Measurements from ENCODE around the gene XRCC3.

XRCC3 gene

GRCh38 chr14:103690332-103690731 is 24.9 kb downstream of the XRCC3 start:
- no peak for DNase-seq

GRCh38 chr14:103688906-103689902 is 26.0 kb downstream of the XRCC3 start:
- no peak for DNase-seq

GRCh38 chr14:103688441-103688840 is 26.8 kb downstream of the XRCC3 start:
- DNase-seq: no peak

GRCh38 chr14:103687712-103688111 is 27.5 kb downstream of the XRCC3 start:
- DNase-seq: no peak

- no peak for DNase-seq
These were observed 28.3 kb downstream of the XRCC3 start for GRCh38 chr14:103686831-103687485.

GRCh38 chr14:103685276-103686211 is 29.7 kb downstream of the XRCC3 start:
- no peak for DNase-seq

- DNase-seq: no peak
These were observed 30.4 kb downstream of the XRCC3 start for GRCh38 chr14:103684871-103685270.

GRCh38 chr14:103684471-103684870 is 30.8 kb downstream of the XRCC3 start:
- no peak for DNase-seq

DNA sequence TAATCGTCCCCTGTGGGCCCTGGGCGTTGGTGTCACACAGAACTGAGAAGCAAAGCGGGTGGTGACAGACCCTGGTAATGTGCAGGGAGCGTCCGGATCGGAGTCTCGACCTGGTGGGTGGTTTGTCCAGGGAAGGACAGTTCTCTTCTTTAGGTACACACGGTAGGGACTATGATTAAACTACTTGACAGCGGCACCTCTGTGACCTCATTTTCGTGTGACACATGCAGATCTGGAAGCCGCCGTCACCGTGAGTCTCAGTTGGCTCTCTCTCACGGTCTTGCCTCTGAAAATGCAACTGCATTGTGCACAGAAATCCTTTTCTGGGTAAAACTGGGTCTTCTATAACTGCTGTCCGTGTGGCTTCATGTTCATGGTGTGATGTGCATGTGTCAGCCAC is 32.1 kb downstream of the XRCC3 start:
- no peak for DNase-seq

- no peak for DNase-seq
These were observed 34.6 kb downstream of the XRCC3 start for GRCh38 chr14:103680491-103681231.

DNA sequence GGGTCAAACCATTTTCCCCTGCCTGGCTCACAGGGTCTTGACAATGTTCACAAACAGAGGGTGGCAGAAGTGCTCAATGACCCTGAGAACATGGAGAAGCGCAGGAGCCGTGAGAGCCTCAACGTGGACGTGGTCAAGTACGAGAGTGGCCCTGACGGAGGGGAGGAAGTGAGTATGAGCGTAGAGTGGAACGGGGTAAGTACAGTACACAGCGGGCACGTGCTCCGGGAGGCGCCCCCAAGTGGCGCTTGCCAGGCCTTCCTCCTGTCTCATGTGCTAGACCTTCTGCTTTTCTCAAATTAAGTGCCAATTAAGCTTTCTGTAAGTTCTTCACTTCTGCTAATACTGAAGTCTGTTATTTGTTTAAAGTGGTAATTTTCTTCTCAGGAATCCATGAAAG is 35.9 kb downstream of the XRCC3 start:
- DNase-seq: no peak

- DNase-seq: no peak
These were observed 38.2 kb downstream of the XRCC3 start for GRCh38 chr14:103676881-103677675.

- DNase-seq: no peak
These were observed 39.3 kb downstream of the XRCC3 start for GRCh38 chr14:103675957-103676356.

GRCh38 chr14:103671911-103672310 is 43.3 kb downstream of the XRCC3 start:
- no peak for DNase-seq

DNA sequence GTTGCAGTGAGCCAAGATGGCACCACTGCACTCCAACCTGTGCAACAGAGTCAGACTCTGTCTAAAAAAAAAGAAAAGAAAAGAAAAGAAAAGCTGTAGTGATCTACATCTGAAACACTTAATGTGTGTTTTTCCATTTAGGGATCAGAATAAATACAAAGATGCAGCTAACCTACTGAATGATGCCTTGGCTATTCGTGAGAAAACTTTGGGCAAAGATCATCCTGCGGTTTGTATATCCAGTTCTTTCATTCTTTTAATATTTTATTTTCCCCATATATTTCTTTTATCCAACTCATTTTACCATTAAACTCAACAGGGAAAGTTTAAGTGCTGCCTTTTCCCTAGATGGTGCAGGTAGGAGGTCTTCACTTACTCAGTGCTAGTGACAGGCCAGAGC is 45.9 kb downstream of the XRCC3 start:
- DNase-seq: no peak

GRCh38 chr14:103668117-103668516 is 47.1 kb downstream of the XRCC3 start:
- DNase-seq: no peak

DNA sequence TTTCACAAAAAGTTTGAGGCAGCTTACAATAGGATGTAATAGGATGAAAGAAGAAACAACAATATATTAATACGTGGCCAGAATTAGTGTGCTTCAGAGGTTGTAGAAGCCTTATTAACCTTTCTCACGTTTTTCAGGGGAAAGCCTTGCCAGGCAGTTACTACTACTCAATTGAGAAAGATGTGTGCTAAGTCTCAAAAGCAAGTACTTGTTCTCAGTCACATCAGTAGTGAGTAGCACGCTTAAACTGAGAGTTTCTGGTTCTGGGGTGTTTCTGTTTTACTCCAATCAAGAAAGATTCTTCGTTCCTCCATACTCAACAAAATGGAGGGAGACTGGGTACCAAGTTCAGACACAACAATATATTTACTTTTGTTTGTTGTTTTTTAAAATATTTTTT is 47.6 kb downstream of the XRCC3 start:
- DNase-seq: no peak

- DNase-seq: no peak
These were observed 51.7 kb downstream of the XRCC3 start for GRCh38 chr14:103663506-103663905.

GRCh38 chr14:103662591-103662990 is 52.7 kb downstream of the XRCC3 start:
- DNase-seq: no peak

DNA sequence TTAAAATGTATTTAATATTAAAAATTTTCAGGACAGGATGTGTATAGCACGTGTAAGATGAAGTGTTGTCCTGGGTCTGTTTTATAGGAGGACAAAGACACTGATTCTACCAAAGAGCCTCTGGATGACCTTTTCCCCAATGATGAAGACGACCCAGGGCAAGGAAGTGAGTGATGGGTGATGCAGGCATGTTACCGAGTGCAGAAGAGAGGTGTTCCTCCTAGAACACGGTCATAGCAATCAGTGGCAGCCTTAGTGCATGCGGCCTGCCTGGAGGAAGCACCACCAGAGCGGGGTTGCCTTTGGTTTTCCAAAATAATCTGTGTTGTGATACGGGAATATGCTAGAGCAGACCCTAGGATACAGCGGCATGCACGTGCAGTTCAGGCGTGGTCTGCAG is 53.2 kb downstream of the XRCC3 start:
- no peak for DNase-seq

- no peak for DNase-seq
These were observed 55.6 kb downstream of the XRCC3 start for GRCh38 chr14:103659631-103660030.

All from NCI-H1417 treated with DMSO at 0.1 percent for 48 hours (cell line).